ENCODE data around the gene STAC3.
A peak's percentile ranks its signal among the peaks of the same experiment; 100 is the strongest.

Gene STAC3

GRCh38 chr12:57222286-57223190, 28.4 kb downstream of the STAC3 start:
- DNase-seq: no peak

GRCh38 chr12:57221169-57221917, 29.6 kb downstream of the STAC3 start:
- no peak for DNase-seq

GRCh38 chr12:57220770-57221168, 30.2 kb downstream of the STAC3 start:
- no peak for DNase-seq

GRCh38 chr12:57219993-57220754, 30.8 kb downstream of the STAC3 start:
- DNase-seq: no peak

GRCh38 chr12:57219205-57219992, 31.6 kb downstream of the STAC3 start:
- no peak for DNase-seq

- DNase-seq: no peak
These were observed 32.7 kb downstream of the STAC3 start for GRCh38 chr12:57218030-57218853.

GRCh38 chr12:57216921-57217879, 33.8 kb downstream of the STAC3 start:
- peak; percentile 60 for DNase-seq

- peak; percentile 70 for DNase-seq
These were observed 34.7 kb downstream of the STAC3 start, which contains the start of gene NXPH4 for GRCh38 chr12:57216014-57216911. Gene NXPH4, plus strand, starts transcription at chr12:57216794. Its CDS starts 176 bp downstream, at chr12:57216970.

GRCh38 chr12:57215668-57216013, 35.3 kb downstream of the STAC3 start:
- DNase-seq: peak; percentile 56

- DNase-seq: no peak
These were observed 35.9 kb downstream of the STAC3 start for GRCh38 chr12:57215065-57215464.

GRCh38 chr12:57214398-57214781, 36.6 kb downstream of the STAC3 start:
- DNase-seq: peak; percentile 71

GRCh38 chr12:57213763-57214397, 37.1 kb downstream of the STAC3 start:
- no peak for DNase-seq

GRCh38 chr12:57213058-57213715, 37.8 kb downstream of the STAC3 start:
- DNase-seq: peak; percentile 83

GRCh38 chr12:57212701-57213057, 38.3 kb downstream of the STAC3 start:
- no peak for DNase-seq

GRCh38 chr12:57211791-57212700, 38.9 kb downstream of the STAC3 start:
- no peak for DNase-seq

GRCh38 chr12:57210926-57211692, 39.9 kb downstream of the STAC3 start:
- DNase-seq: no peak
